Measurements from ENCODE around the gene CD63. TPM values are rescaled to one million over a fixed set of nuclear protein-coding genes. Genes with fewer than 3 reads are reported as not detected.

Gene CD63
- total and polyA plus RNA-seq, 2 of the 13 experiments (the other 11 are each of a cell fraction or from before 2014, with no cell fraction given), result 234 to 277 TPM

DNA sequence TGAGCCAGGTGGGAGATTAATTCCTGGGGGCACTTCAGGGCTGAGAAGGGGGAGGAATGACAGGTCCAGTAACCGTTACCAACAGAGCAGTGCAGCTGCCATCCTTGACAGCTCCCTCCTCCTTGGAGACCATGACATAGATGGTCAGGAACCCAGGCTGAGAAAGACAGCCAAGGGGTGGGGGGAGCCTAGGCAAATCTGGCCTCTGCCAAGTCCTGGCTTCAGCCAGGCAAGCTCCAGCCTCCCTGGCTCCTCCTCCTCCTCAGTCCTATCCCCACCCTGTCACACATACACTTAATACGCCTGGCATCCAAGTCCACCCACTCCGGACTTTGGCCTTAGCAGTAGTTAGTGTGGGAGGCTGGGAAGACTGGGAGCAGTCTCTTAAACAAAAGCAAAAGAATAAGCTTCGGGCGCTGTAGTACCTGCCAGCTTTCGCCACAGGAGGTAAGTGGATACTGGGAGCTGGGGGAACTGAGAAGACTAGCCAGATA lies 8.7 kb downstream of the CD63 start, which contains the start of gene RDH5 (continued):
- no peak for TF ChIP-seq AHDC1 (CRISPR knock-in tag; IDR thresholded peaks at IDR 0.05; ENCODE audit: borderline replicate concordance)
- TF ChIP-seq ZNF569 (CRISPR knock-in tag; IDR thresholded peaks at IDR 0.05; ENCODE audit: borderline replicate concordance), result no peak
- 0 out of 2 replicates have a peak, but pooled peaks have one; percentile 5 for TF ChIP-seq ARNTL (CRISPR knock-in tag; IDR thresholded peaks at IDR 0.05)
- no peak for TF ChIP-seq GLI4 (CRISPR knock-in tag; IDR thresholded peaks at IDR 0.05; ENCODE audit: borderline replicate concordance)
- TF ChIP-seq HMG20B (CRISPR knock-in tag; conservative IDR thresholded peaks at IDR 0.05), result no peak
- TF ChIP-seq, protein P1, sequence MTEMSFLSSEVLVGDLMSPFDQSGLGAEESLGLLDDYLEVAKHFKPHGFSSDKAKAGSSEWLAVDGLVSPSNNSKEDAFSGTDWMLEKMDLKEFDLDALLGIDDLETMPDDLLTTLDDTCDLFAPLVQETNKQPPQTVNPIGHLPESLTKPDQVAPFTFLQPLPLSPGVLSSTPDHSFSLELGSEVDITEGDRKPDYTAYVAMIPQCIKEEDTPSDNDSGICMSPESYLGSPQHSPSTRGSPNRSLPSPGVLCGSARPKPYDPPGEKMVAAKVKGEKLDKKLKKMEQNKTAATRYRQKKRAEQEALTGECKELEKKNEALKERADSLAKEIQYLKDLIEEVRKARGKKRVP (CRISPR knock-in tag; IDR thresholded peaks at IDR 0.05), result no peak
- TF ChIP-seq POLR2G (IDR thresholded peaks at IDR 0.05; ENCODE audit: low read depth, low read length), result peak; percentile 63; the same call in 1 of the 2 replicates
- peak; percentile 58; the same call in 1 of the 2 replicates for TF ChIP-seq HNF4G (IDR thresholded peaks at IDR 0.05; ENCODE audit: borderline replicate concordance, low read depth, low read length)
- TF ChIP-seq HNF4G (CRISPR knock-in tag; IDR thresholded peaks at IDR 0.05; ENCODE audit: borderline replicate concordance, low read depth), result no peak; the same call in 1 of the 2 replicates
- TF ChIP-seq, protein P2, sequence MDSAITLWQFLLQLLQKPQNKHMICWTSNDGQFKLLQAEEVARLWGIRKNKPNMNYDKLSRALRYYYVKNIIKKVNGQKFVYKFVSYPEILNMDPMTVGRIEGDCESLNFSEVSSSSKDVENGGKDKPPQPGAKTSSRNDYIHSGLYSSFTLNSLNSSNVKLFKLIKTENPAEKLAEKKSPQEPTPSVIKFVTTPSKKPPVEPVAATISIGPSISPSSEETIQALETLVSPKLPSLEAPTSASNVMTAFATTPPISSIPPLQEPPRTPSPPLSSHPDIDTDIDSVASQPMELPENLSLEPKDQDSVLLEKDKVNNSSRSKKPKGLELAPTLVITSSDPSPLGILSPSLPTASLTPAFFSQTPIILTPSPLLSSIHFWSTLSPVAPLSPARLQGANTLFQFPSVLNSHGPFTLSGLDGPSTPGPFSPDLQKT (CRISPR knock-in tag; IDR thresholded peaks at IDR 0.05; ENCODE audit: borderline replicate concordance), result no peak
- no peak for TF ChIP-seq ZSCAN29 (CRISPR knock-in tag; conservative IDR thresholded peaks at IDR 0.05)
- TF ChIP-seq, protein P3, sequence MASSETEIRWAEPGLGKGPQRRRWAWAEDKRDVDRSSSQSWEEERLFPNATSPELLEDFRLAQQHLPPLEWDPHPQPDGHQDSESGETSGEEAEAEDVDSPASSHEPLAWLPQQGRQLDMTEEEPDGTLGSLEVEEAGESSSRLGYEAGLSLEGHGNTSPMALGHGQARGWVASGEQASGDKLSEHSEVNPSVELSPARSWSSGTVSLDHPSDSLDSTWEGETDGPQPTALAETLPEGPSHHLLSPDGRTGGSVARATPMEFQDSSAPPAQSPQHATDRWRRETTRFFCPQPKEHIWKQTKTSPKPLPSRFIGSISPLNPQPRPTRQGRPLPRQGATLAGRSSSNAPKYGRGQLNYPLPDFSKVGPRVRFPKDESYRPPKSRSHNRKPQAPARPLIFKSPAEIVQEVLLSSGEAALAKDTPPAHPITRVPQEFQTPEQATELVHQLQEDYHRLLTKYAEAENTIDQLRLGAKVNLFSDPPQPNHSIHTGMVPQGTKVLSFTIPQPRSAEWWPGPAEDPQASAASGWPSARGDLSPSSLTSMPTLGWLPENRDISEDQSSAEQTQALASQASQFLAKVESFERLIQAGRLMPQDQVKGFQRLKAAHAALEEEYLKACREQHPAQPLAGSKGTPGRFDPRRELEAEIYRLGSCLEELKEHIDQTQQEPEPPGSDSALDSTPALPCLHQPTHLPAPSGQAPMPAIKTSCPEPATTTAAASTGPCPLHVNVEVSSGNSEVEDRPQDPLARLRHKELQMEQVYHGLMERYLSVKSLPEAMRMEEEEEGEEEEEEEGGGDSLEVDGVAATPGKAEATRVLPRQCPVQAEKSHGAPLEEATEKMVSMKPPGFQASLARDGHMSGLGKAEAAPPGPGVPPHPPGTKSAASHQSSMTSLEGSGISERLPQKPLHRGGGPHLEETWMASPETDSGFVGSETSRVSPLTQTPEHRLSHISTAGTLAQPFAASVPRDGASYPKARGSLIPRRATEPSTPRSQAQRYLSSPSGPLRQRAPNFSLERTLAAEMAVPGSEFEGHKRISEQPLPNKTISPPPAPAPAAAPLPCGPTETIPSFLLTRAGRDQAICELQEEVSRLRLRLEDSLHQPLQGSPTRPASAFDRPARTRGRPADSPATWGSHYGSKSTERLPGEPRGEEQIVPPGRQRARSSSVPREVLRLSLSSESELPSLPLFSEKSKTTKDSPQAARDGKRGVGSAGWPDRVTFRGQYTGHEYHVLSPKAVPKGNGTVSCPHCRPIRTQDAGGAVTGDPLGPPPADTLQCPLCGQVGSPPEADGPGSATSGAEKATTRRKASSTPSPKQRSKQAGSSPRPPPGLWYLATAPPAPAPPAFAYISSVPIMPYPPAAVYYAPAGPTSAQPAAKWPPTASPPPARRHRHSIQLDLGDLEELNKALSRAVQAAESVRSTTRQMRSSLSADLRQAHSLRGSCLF (CRISPR knock-in tag; IDR thresholded peaks at IDR 0.05; ENCODE audit: borderline replicate concordance), result no peak
- TF ChIP-seq XRCC5 (optimal IDR thresholded peaks at IDR 0.05; ENCODE audit: low read length), result peak; percentile 66
- TF ChIP-seq E2F5 (CRISPR knock-in tag; conservative IDR thresholded peaks at IDR 0.05), result no peak
- TF ChIP-seq HNF4A (CRISPR knock-in tag; IDR thresholded peaks at IDR 0.05), result peak; percentile 73
- no peak for TF ChIP-seq NFIC (IDR thresholded peaks at IDR 0.05; ENCODE audit: low read length)

Data from HepG2 (cell line).